Caco-2 (cell line): ENCODE data around the gene TPSG1. TPM values are rescaled to one million over a fixed set of nuclear protein-coding genes. Genes with fewer than 3 reads are reported as not detected.

Experiments used
- BruUV-seq: library from RNA; stranded (reverse); fragments of 400-500 nt; replicated peaks from 2 replicates; lab custom pipeline; 2021; lab: Mats Ljungman, UMichigan
- CTCF ChIA-PET: fragments of 300-600 bp; sonication (Branson Sonifier 250); formaldehyde crosslinking; loops from one replicate; lab custom pipeline; 2022; ENCODE audit warnings: antibody characterized with exemption; lab: Charles Lee
- POLR2A ChIA-PET: fragments of 300-600 bp; sonication (Branson Sonifier 250); formaldehyde crosslinking; loops from one replicate; lab custom pipeline; 2022; ENCODE audit warnings: antibody characterized with exemption; lab: Charles Lee
- DNase-seq, 2 experiments: peaks; one replicate each; pipeline versions ENCODE4 v3.0.0 to v3.0.0-alpha.2; 2020 to 2022
- H3K27me3 ChIP-seq: replicated peaks from 2 replicates; pipeline ENCODE4 v1.6.0; 2011; ENCODE audit warnings: low read length; ENCODE audit not compliant: control insufficient read depth, insufficient read depth
- H3K36me3 ChIP-seq: 2 replicates; pipeline ENCODE4 v1.5.1; 2011; ENCODE audit warnings: low read length; ENCODE audit not compliant: control insufficient read depth, insufficient read depth
- H3K4me1 ChIP-seq: fragments of 250-450 bp; sonication (Bioruptor Pico); 2 replicates; pipeline ENCODE4 v1.5.1; 2020; ENCODE audit warnings: mild to moderate bottlenecking
- H3K4me3 ChIP-seq: 2 replicates; pipeline ENCODE4 v1.5.1; 2011; ENCODE audit warnings: low read depth, mild to moderate bottlenecking, control low read depth, low read length
- H3K9me3 ChIP-seq: fragments of 250-450 bp; sonication (Bioruptor Pico); 2 replicates; pipeline ENCODE4 v1.5.1; 2020; ENCODE audit warnings: mild to moderate bottlenecking, moderate library complexity
- H3K27ac Mint-ChIP-seq: one replicate; pipeline ENCODE4 v1.8.0; 2022; ENCODE audit warnings: mixed read lengths; ENCODE audit not compliant: unreplicated experiment
- H3K27me3 Mint-ChIP-seq: one replicate; pipeline ENCODE4 v1.8.0; 2022; ENCODE audit warnings: mixed read lengths; ENCODE audit not compliant: insufficient read depth, unreplicated experiment
- H3K36me3 Mint-ChIP-seq: one replicate; pipeline ENCODE4 v1.8.0; 2022; ENCODE audit warnings: mild to moderate bottlenecking, mixed read lengths; ENCODE audit not compliant: insufficient read depth, unreplicated experiment
- H3K4me1 Mint-ChIP-seq: one replicate; pipeline ENCODE4 v1.8.0; 2022; ENCODE audit warnings: low read depth, mixed read lengths; ENCODE audit not compliant: unreplicated experiment
- H3K4me3 Mint-ChIP-seq: one replicate; pipeline ENCODE4 v1.8.0; 2022; ENCODE audit warnings: mild to moderate bottlenecking, moderate library complexity, mixed read lengths; ENCODE audit not compliant: unreplicated experiment
- H3K9me3 Mint-ChIP-seq: one replicate; pipeline ENCODE4 v1.8.0; 2022; ENCODE audit warnings: mixed read lengths; ENCODE audit not compliant: unreplicated experiment
- CTCF ChIP-seq, 2 experiments: fragments of 200-600 bp in 1 of 2; IDR thresholded peaks; 1 replicate in 1 of 2; 2 replicates in 1 of 2; pipeline versions ENCODE4 v1.5.1 to v1.8.0; 2011 to 2022; ENCODE audit warnings: antibody characterized with exemption in 1 of 2, control low read depth in 1 of 2, inconsistent platforms in 1 of 2, low read depth in 1 of 2, low read length in 1 of 2, mild to moderate bottlenecking in 1 of 2, moderate library complexity in 1 of 2; ENCODE audit not compliant: insufficient read depth in 1 of 2, severe bottlenecking in 1 of 2, unreplicated experiment in 1 of 2
- intact Hi-C: fragments of 100-400 bp; cut with micrococcal nuclease; formaldehyde crosslinking; loops from one replicate; pipeline ENCODE4 v1.10.0; 2022; ENCODE audit not compliant: unreplicated experiment
- total RNA-seq: library from RNA; stranded (reverse); gene quantifications from 2 replicates; pipeline ENCODE4 v1.2.3, GENCODE V29; 2022

TPSG1 gene
- total RNA-seq, 1 experiment from 2014 or later: not detected

- H3K27me3 ChIP-seq: no peaks in the 10 kb centered on the region
- no peak overlapping the region for H3K27ac Mint-ChIP-seq
- POLR2A ChIA-PET: no interaction called here
Measured at GRCh38 chr16:1265826-1266225, 40.8 kb upstream of the TPSG1 start.

GRCh38 chr16:1265090-1265630 is 40.1 kb upstream of the TPSG1 start:
- CTCF ChIA-PET: no interaction called here
- peaks cover 9% of the 10 kb centered on the region for H3K27me3 Mint-ChIP-seq
- no peak for DNase-seq
- Histone ChIP-seq H3K9me3 (no peaks in the 10 kb centered on the region), H3K4me1 (no peaks in the 10 kb centered on the region), H3K36me3 (no peaks in the 10 kb centered on the region), H3K27me3 (no peaks in the 10 kb centered on the region), H3K4me3 (no peak overlapping the region)
- intact Hi-C loops: no loop called here
- no peak overlapping the region for H3K27ac Mint-ChIP-seq
- H3K4me3 Mint-ChIP-seq: no peak overlapping the region
- peaks cover 5% of the 10 kb centered on the region for H3K36me3 Mint-ChIP-seq
- H3K4me1 Mint-ChIP-seq: no peaks in the 10 kb centered on the region
- no peak for TF ChIP-seq CTCF (IDR thresholded peaks at IDR 0.05; ENCODE audit: insufficient read depth in 1 of 2, low read depth in 1 of 2, low read length in 1 of 2, severe bottlenecking in 1 of 2, unreplicated experiment in 1 of 2)
- no TSS peak for BruUV-seq
- peaks cover 11% of the 10 kb centered on the region for H3K9me3 Mint-ChIP-seq
- POLR2A ChIA-PET: no interaction called here

More at GRCh38 chr16:1265826-1266225, 40.8 kb upstream of the TPSG1 start:
- intact Hi-C loops: no loop called here
- no peaks in the 10 kb centered on the region for H3K36me3 ChIP-seq
- H3K9me3 ChIP-seq: no peaks in the 10 kb centered on the region
- H3K4me1 ChIP-seq: no peaks in the 10 kb centered on the region
- no peak for DNase-seq
- H3K9me3 Mint-ChIP-seq: peaks cover 11% of the 10 kb centered on the region
- H3K4me3 ChIP-seq: no peak overlapping the region
- CTCF ChIA-PET: no interaction called here
- H3K4me3 Mint-ChIP-seq: no peak overlapping the region
- BruUV-seq: no TSS peak
- peaks cover 5% of the 10 kb centered on the region for H3K36me3 Mint-ChIP-seq
- TF ChIP-seq CTCF (IDR thresholded peaks at IDR 0.05; ENCODE audit: insufficient read depth in 1 of 2, low read depth in 1 of 2, low read length in 1 of 2, severe bottlenecking in 1 of 2, unreplicated experiment in 1 of 2): no peak
- no peaks in the 10 kb centered on the region for H3K4me1 Mint-ChIP-seq
- H3K27me3 Mint-ChIP-seq: peaks cover 6% of the 10 kb centered on the region

- intact Hi-C loops: no loop called here
- Mint-ChIP-seq H3K36me3 (peaks cover 5% of the 10 kb centered on the region), H3K27ac (no peak overlapping the region), H3K4me1 (no peaks in the 10 kb centered on the region), H3K9me3 (peaks cover 11% of the 10 kb centered on the region), H3K4me3 (no peak overlapping the region), H3K27me3 (peaks cover 9% of the 10 kb centered on the region)
- no peak for TF ChIP-seq CTCF (IDR thresholded peaks at IDR 0.05; ENCODE audit: insufficient read depth in 1 of 2, low read depth in 1 of 2, low read length in 1 of 2, severe bottlenecking in 1 of 2, unreplicated experiment in 1 of 2)
- DNase-seq: no peak
- BruUV-seq: no TSS peak
- Histone ChIP-seq H3K9me3 (no peaks in the 10 kb centered on the region), H3K4me1 (no peaks in the 10 kb centered on the region), H3K4me3 (no peak overlapping the region), H3K36me3 (no peaks in the 10 kb centered on the region), H3K27me3 (no peaks in the 10 kb centered on the region; the same call in 1 of the 2 replicates)
- POLR2A ChIA-PET: no interaction called here
- CTCF ChIA-PET: no interaction called here
Measured at GRCh38 chr16:1264345-1265089, 39.4 kb upstream of the TPSG1 start.
